Fibroblast of pulmonary artery (primary cell): ENCODE results near the gene ZSWIM8.
A peak's percentile ranks its signal among the peaks of the same experiment; 100 is the strongest.

ENCODE experiments used
- DNase-seq: peaks from one replicate; pipeline ENCODE4 v3.0.0-alpha.2; 2010; ENCODE audit warnings: low read depth
- H3K4me3 ChIP-seq: replicated peaks from 2 replicates; pipeline ENCODE4 v1.5.1; 2011; ENCODE audit warnings: low read depth, mild to moderate bottlenecking, control low read depth, low read length, moderate library complexity
- TF ChIP-seq, protein P1 (sequence below): IDR thresholded peaks from 2 replicates; pipeline ENCODE4 v1.5.1; 2011; ENCODE audit warnings: mild to moderate bottlenecking, control low read depth, low read length, inconsistent platforms; ENCODE audit errors: missing control alignments

ZSWIM8 gene

DNA sequence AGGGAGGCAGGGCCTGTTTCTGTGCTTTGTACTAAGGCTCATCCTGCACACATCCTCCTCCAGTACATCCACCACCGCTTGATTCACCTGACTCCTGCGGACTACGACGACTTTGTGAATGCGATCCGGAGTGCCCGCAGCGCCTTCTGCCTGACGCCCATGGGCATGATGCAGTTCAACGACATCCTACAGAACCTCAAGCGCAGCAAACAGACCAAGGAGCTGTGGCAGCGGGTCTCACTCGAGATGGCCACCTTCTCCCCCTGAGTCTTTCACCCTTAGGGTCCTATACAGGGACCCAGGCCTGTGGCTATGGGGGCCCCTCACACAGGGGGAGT, 15.8 kb downstream of the ZSWIM8 start:
- DNase-seq = no peak
- TF ChIP-seq, protein P1, sequence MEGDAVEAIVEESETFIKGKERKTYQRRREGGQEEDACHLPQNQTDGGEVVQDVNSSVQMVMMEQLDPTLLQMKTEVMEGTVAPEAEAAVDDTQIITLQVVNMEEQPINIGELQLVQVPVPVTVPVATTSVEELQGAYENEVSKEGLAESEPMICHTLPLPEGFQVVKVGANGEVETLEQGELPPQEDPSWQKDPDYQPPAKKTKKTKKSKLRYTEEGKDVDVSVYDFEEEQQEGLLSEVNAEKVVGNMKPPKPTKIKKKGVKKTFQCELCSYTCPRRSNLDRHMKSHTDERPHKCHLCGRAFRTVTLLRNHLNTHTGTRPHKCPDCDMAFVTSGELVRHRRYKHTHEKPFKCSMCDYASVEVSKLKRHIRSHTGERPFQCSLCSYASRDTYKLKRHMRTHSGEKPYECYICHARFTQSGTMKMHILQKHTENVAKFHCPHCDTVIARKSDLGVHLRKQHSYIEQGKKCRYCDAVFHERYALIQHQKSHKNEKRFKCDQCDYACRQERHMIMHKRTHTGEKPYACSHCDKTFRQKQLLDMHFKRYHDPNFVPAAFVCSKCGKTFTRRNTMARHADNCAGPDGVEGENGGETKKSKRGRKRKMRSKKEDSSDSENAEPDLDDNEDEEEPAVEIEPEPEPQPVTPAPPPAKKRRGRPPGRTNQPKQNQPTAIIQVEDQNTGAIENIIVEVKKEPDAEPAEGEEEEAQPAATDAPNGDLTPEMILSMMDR = no peak
- no peak overlapping the region for H3K4me3 ChIP-seq

DNA sequence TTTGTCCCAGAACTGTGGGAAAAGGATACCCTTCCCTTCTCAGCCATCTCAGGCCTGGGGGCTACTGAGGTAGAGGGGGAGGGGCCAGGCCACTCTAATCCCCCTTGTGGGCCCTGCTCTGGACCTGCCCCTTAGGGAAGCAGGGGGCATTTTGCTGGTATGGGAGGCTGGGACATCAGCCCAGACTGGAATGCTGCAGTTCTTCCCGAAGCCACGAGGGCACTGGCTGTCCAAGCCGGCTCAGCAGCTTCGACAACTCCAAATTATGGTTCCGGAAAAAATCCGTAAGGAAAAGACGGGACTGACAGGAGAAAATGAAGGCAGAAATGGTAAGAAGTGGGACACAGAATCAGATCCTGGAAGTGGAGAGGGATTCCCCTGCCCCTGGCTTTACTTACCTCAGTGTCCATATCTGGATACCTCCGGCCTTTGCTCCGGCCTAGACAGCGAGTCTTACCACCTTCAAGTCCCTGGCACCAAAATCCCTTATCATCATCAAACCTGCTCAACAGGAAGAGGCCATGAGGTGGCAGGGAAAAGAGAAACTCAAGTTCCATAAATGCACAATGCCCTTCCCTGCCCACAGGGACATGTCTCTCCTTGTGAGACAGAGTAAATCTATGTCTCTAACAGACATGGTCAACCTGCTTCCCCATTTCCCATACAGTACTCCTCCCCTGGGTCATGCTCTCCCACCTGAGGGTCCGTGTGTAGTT, 17.0 kb downstream of the ZSWIM8 start:
- no peak for DNase-seq
- H3K4me3 ChIP-seq = no peak overlapping the region
- TF ChIP-seq, protein P1 = no peak

DNA sequence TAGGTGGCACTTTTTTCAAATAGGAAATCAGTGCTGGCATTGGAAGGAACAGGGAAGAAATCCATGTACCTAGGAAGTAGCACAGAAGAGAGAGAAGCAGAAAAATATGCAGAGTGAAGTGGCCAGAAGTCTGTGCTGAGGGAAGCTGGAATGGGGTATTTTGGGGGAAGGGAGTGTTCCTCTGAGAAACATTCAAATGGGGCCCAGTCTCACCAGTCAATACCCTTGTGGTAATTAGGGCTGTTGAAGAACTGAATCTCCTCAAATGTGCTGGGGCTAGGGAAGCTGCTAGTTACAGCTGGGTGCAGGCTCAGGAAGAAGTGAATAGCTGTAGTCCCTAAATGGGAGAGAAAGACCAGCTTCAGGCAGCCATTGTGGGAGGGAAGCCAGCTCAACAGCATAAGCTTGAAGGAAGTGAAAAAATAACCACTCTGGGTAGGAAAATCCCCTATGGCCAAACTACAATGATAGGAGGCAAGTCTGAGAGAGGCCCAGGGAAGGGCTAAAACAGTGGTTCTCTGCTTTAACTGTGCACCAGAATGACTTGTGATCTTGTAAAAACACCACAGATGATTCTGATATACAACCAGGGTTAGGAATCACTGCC, 18.4 kb downstream of the ZSWIM8 start:
- H3K4me3 ChIP-seq = no peak overlapping the region
- peak; percentile 28 for DNase-seq
- TF ChIP-seq, protein P1 = no peak

DNA sequence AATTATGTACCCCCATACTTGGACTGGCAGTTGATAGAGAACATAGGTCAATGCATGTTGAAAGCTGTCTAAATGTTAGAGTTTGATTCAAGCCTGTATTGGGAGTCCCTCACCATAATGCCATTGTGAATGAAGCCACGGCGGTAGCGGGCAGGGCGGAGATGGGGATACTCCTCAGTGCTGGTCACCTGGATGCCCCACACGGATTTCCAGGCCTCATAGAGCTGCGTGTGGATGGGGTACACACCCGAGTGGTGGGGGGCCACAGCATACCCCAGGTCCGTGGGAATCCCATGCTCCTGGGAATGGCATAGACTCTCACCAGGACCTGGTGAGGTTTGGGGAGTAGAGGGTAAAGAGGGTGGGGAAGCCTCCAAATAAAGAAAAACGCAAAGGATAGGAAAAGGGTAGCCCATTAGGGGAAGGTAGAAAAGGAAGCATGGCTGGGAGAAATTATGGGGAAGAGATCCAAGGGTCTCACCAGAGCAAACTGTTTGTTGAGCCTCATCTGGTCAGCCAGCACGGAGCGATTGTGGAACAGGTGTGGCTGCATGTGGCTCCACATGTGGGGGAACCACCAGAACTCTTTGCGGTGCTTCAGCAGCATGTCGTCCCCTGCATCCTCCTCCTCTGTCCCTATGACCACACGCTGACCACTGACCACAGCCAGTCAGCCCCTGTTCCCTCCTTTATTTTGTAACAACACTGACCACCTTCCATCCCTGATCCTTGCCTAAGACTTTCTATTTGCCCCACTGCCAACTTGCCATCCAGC, 21.0 kb downstream of the ZSWIM8 start:
- H3K4me3 ChIP-seq = no peak overlapping the region
- DNase-seq = no peak
- TF ChIP-seq, protein P1 = no peak

DNA sequence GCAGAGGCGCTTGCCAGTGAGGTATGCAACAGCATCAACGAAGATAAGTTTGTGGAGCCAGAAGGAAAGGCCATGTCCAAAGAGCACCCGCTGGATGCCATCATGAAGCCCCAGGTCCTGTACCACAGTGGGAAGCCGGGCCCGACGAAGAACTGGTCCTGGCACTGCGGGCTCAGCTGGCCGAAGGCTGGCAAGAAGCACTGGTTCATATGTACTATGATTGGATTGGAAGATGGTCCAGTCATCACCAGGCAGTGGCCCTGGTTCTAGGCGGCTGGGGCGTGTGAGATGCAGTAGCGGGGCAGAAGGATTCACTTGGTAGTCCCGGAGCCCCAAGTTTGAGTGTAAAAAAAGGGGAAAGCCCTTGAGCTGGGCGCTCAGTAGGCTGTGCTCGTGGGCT, 22.1 kb downstream of the ZSWIM8 start:
- no peak overlapping the region for H3K4me3 ChIP-seq
- DNase-seq = no peak
- TF ChIP-seq, protein P1 = no peak

DNA sequence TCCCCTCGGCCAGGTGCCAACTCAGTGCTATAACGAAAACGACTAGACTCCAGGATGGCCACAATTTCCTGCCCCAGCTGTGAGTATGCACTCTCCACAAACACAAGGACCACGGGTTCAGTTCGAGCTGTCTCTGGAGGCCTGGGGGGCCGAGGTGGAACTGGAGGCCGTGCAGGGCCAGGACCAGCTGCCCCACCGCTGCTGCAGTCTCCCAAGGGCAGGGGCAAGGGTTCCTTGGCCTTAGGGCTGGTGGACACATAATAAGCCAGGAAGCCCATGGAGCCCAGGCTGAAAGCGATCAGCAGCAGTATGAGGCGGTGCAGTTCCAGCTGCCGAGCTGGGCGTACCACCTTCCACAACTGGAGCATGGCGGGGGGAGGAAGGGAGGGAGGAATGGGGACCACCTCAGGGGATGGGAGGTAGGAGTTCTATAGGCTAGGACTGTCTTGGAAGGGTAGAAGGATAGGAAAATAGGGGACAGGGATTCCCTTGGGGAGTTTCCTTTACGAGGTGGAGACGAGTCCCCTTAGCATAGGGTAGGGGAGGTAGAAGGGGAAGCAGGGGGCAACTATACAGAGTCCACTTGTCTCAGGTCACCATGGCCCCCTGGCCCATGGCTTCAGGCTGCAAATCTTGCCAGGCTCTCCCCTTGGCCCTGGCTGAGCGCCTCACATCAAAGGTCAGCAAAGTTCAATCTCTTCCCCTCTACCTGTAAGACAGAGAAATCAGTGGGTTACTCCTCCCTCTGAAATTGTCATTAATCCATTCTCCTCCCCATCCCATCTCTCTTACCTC, 22.8 kb downstream of the ZSWIM8 start:
- H3K4me3 ChIP-seq = no peak overlapping the region
- TF ChIP-seq, protein P1 = no peak
- no peak for DNase-seq
